ENCODE measurements around the gene CPNE4. TPM values are rescaled to one million over a fixed set of nuclear protein-coding genes. Genes with fewer than 3 reads are reported as not detected.

Gene CPNE4
- total and polyA plus RNA-seq, 2 donors (not counting 3 experiments of a cell fraction or from before 2014, with no cell fraction given), result not detected

- H3K4me2 ChIP-seq (ENCODE audit: insufficient read depth, low read length), result no peak overlapping the region
- no peaks in the 10 kb centered on the region for H3K27me3 ChIP-seq (ENCODE audit: control insufficient read depth in 2 of 2, insufficient read depth in 2 of 2, low read length in 2 of 2)
- H3K9ac ChIP-seq (replicated peaks; ENCODE audit: extremely low read depth, insufficient read depth, low read length), result no peak overlapping the region
- DNase-seq (ENCODE audit: low read depth, low spot score), result no peak
- dilution Hi-C loops (cut with MboI; ENCODE audit: extremely low pct_ligation_motif_present, low sequenced_read_pairs) (no loop called here), intact Hi-C loops (cut with micrococcal nuclease) (no loop called here)
- H3K79me2 ChIP-seq (ENCODE audit: control insufficient read depth, insufficient read depth, low read length), result no peaks in the 10 kb centered on the region
- FAIRE-seq, result no peak
- no TSS peak for BruUV-seq (replicated peaks)
- H3K4me3 ChIP-seq (replicated peaks in 1 of 3; ENCODE audit: insufficient read depth in 1 of 3, low read depth in 1 of 3, low read length in 3 of 3), result no peak overlapping the region
- H3K36me3 ChIP-seq (ENCODE audit: control insufficient read depth in 2 of 2, extremely low read depth in 1 of 2, insufficient read depth in 2 of 2, low read length in 2 of 2), result no peaks in the 10 kb centered on the region
- no peaks in the 10 kb centered on the region for H3K9me3 ChIP-seq (replicated peaks; ENCODE audit: control insufficient read depth, insufficient read depth, low read length)
- H4K20me1 ChIP-seq (replicated peaks; ENCODE audit: control insufficient read depth, extremely low read depth, insufficient read depth, low read length), result no peaks in the 10 kb centered on the region
- ChIA-PET CTCF (no interaction called here), POLR2A (no interaction called here)
- H3K9me1 ChIP-seq (replicated peaks; ENCODE audit: control insufficient read depth, extremely low read depth, insufficient read depth, low read length), result no peaks in the 10 kb centered on the region
- no peak for TF ChIP-seq MYC (IDR thresholded peaks at IDR 0.05; ENCODE audit: low read depth, low read length)
- no peak for TF ChIP-seq JUN (IDR thresholded peaks at IDR 0.05; ENCODE audit: borderline replicate concordance, insufficient read depth, insufficient read length, low read depth)
- no peak for TF ChIP-seq POLR2A (IDR thresholded peaks at IDR 0.05; ENCODE audit: low read depth, low read length)
- no peak for TF ChIP-seq EZH2 (IDR thresholded peaks at IDR 0.05; ENCODE audit: borderline replicate concordance, low read depth, low read length, severe bottlenecking)
- TF ChIP-seq CTCF (IDR thresholded peaks at IDR 0.05; ENCODE audit: extremely low read depth in 1 of 2, insufficient read depth in 1 of 2, low read depth in 1 of 2, low read length in 2 of 2), result no peak
- TF ChIP-seq FOS (IDR thresholded peaks at IDR 0.05; ENCODE audit: borderline replicate concordance, insufficient read depth, low read length), result no peak
- TF ChIP-seq MAX (IDR thresholded peaks at IDR 0.05; ENCODE audit: insufficient read depth, insufficient read length), result no peak
- TF ChIP-seq POLR2AphosphoS5 (IDR thresholded peaks at IDR 0.05; ENCODE audit: insufficient read depth, low read depth, low read length), result no peak
- no peak for TF ChIP-seq GATA2 (IDR thresholded peaks at IDR 0.05; ENCODE audit: insufficient read depth, insufficient read length, low read depth, low read length)
- H3K4me1 ChIP-seq (ENCODE audit: control insufficient read depth, extremely low read depth, insufficient read depth, low read length), result no peaks in the 10 kb centered on the region
- no peak overlapping the region for H3K27ac ChIP-seq (ENCODE audit: insufficient read depth, low read depth, low read length)
- no peak overlapping the region for H2AFZ ChIP-seq (ENCODE audit: low read depth, low read length)
These were observed 311.5 kb downstream of the CPNE4 start for GRCh38 chr3:131723343-131723742.

Data from endothelial cell of umbilical vein (primary cell).